Muscle layer of colon (tissue), 2 donors: ENCODE data around the gene TAPT1.
"Not testable (repeated sequence)": the region's sequence is repeated elsewhere in the genome, so short reads cannot be mapped to it uniquely, and the experiment has no call there.

ENCODE experiments used
- H3K27ac ChIP-seq: one replicate; pipeline ENCODE4 v1.7.0; 2013; ENCODE audit warnings: low read depth, mild to moderate bottlenecking, low read length, moderate library complexity
- H3K27me3 ChIP-seq, 2 donors: one replicate each; pipeline ENCODE4 v1.7.0; 2013; ENCODE audit warnings: low read length in 2 of 2, mild to moderate bottlenecking in 2 of 2; ENCODE audit not compliant: insufficient read depth in 2 of 2, control insufficient read depth in 1 of 2
- H3K36me3 ChIP-seq: one replicate; pipeline ENCODE4 v1.7.0; 2013; ENCODE audit warnings: mild to moderate bottlenecking, low read length; ENCODE audit not compliant: insufficient read depth
- H3K4me1 ChIP-seq: one replicate; pipeline ENCODE4 v1.7.0; 2013; ENCODE audit warnings: mild to moderate bottlenecking, low read length; ENCODE audit not compliant: insufficient read depth
- H3K4me3 ChIP-seq, 2 donors: one replicate each; pipeline ENCODE4 v1.7.0; 2013; ENCODE audit warnings: low read length in 2 of 2, low read depth in 1 of 2, mild to moderate bottlenecking in 1 of 2, moderate library complexity in 1 of 2
- H3K9ac ChIP-seq: one replicate; pipeline ENCODE4 v1.7.0; 2013; ENCODE audit warnings: low read length
- H3K9me3 ChIP-seq: one replicate; pipeline ENCODE4 v1.7.0; 2013; ENCODE audit warnings: mild to moderate bottlenecking, low read length
- donor health status: abdominal sarcoma.
- donor health status: Adenocarcinoma of cecum.

The TAPT1 gene

GRCh38 chr4:16206301-16206700, 20.0 kb downstream of the TAPT1 start:
- Histone ChIP-seq H3K9me3 (no peaks in the 10 kb centered on the region), H3K27ac (no peak overlapping the region), H3K4me1 (peaks cover 7% of the 10 kb centered on the region), H3K4me3 (no peak overlapping the region), H3K27me3 (no peaks in the 10 kb centered on the region), H3K9ac (no peak overlapping the region), H3K36me3 (peaks cover 21% of the 10 kb centered on the region)

DNA sequence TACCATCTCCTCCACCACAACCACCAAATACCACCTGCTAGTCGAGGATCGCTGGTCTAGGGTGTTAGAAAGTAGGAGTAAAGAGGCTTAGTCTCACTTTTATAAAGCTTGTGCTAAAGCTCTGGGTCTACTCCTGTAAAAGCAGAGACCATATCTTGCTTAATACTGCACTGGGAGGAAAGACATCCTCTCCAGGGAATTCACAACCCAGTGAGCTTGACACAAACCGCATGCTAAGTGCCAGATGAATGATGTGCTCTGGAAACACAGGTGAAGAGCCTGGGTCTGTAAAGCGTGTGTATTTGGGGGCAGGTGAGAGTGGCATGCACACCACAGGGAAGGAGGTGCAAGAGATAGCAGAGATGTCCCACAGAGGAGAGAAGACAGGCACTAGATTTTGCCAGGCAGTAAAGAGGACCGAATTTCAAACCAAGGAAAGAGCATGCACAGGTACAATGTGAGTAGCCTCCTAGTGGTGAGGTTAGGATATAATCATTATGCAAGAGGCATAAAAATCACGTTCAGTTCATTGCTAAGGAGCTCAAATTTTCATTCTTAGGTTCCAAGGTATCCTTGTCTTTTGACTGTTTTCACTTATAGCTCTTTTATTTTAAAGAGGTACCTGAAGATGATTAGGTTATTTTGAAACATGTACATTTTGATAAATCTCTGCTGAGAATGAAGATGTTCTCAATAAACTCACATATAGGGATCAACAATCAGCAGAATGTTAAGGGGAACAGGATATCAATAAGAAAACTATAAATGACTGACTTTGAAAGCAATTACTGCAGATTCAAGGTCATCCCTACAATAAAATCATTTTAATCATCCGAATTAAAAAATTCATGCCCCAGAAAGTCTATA, 20.7 kb downstream of the TAPT1 start:
- no peak overlapping the region for H3K9ac ChIP-seq
- no peak overlapping the region for H3K27ac ChIP-seq

DNA sequence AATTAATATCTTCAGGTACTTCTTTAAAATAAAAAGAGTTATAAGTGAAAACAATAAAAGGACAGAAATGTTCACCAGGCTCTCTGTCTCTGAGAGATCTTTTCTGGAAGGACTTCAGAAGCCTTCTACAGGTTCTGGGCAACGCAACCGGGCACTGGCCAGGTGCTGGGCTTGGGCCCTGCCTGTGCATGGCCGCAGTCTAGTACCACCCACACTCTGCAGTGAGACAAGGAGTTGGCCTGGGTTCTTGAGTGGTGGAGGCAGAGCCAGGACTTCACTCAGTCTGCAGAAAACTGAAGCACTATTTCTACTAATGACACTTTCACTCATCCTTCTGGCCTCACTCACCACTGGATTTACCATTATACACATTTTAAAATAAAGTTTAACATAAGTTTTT, 21.8 kb downstream of the TAPT1 start:
- no peak overlapping the region for H3K9ac ChIP-seq
- H3K27ac ChIP-seq = no peak overlapping the region
- peaks cover 7% of the 10 kb centered on the region for H3K4me1 ChIP-seq
- H3K36me3 ChIP-seq = peaks cover 11% of the 10 kb centered on the region
- no peak overlapping the region for H3K4me3 ChIP-seq
- H3K9me3 ChIP-seq = no peaks in the 10 kb centered on the region
- no peaks in the 10 kb centered on the region for H3K27me3 ChIP-seq

More for the DNA sequence above, 20.7 kb downstream of the TAPT1 start:
- Histone ChIP-seq H3K4me3 (no peak overlapping the region), H3K36me3 (peaks cover 20% of the 10 kb centered on the region), H3K9me3 (no peaks in the 10 kb centered on the region), H3K27me3 (no peaks in the 10 kb centered on the region), H3K4me1 (peaks cover 7% of the 10 kb centered on the region)

- no peak overlapping the region for H3K27ac ChIP-seq
- no peak overlapping the region for H3K4me3 ChIP-seq
- H3K9ac ChIP-seq = no peak overlapping the region
Observed at GRCh38 chr4:16203083-16203482, 23.2 kb downstream of the TAPT1 start.

GRCh38 chr4:16202598-16202997, 23.7 kb downstream of the TAPT1 start:
- no peak overlapping the region for H3K4me3 ChIP-seq

More at GRCh38 chr4:16203083-16203482, 23.2 kb downstream of the TAPT1 start:
- no peaks in the 10 kb centered on the region for H3K9me3 ChIP-seq
- H3K4me1 ChIP-seq = peaks cover 6% of the 10 kb centered on the region
- H3K27me3 ChIP-seq = no peaks in the 10 kb centered on the region
- peaks cover 6% of the 10 kb centered on the region for H3K36me3 ChIP-seq

DNA sequence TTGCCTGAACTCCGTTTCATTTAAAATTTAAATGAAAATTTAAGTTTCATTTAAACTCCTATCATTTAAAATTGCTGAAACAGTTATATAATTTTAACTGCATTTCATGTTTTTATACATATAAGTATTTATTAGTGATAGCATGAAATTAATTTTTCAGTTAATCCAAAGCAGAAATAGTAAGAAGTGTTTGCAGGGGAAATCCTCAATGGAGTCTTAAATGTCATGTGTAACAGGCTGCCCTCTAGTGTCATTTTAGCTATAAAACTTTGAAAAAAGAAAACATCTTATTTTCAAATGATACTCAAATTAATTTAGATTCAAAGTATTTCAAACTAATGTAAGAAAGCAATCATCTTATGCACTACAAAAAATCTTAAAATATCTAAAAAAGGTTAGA, 27.2 kb downstream of the TAPT1 start:
- Histone ChIP-seq H3K27ac (no peak overlapping the region), H3K9ac (no peak overlapping the region), H3K4me3 (no peak overlapping the region), H3K9me3 (no peaks in the 10 kb centered on the region), H3K27me3 (no peaks in the 10 kb centered on the region), H3K36me3 (no peaks in the 10 kb centered on the region), H3K4me1 (peaks cover 28% of the 10 kb centered on the region)

More at GRCh38 chr4:16202598-16202997, 23.7 kb downstream of the TAPT1 start:
- Histone ChIP-seq H3K9me3 (no peaks in the 10 kb centered on the region), H3K36me3 (peaks cover 6% of the 10 kb centered on the region), H3K27ac (no peak overlapping the region), H3K27me3 (no peaks in the 10 kb centered on the region), H3K4me1 (peaks cover 9% of the 10 kb centered on the region), H3K9ac (no peak overlapping the region)

- Histone ChIP-seq H3K4me1 (peaks cover 36% of the 10 kb centered on the region), H3K4me3 (no peak overlapping the region), H3K27ac (no peak overlapping the region), H3K9me3 (no peaks in the 10 kb centered on the region), H3K36me3 (no peaks in the 10 kb centered on the region), H3K27me3 (no peaks in the 10 kb centered on the region), H3K9ac (no peak overlapping the region)
Observed at GRCh38 chr4:16197876-16198665, 28.2 kb downstream of the TAPT1 start.

DNA sequence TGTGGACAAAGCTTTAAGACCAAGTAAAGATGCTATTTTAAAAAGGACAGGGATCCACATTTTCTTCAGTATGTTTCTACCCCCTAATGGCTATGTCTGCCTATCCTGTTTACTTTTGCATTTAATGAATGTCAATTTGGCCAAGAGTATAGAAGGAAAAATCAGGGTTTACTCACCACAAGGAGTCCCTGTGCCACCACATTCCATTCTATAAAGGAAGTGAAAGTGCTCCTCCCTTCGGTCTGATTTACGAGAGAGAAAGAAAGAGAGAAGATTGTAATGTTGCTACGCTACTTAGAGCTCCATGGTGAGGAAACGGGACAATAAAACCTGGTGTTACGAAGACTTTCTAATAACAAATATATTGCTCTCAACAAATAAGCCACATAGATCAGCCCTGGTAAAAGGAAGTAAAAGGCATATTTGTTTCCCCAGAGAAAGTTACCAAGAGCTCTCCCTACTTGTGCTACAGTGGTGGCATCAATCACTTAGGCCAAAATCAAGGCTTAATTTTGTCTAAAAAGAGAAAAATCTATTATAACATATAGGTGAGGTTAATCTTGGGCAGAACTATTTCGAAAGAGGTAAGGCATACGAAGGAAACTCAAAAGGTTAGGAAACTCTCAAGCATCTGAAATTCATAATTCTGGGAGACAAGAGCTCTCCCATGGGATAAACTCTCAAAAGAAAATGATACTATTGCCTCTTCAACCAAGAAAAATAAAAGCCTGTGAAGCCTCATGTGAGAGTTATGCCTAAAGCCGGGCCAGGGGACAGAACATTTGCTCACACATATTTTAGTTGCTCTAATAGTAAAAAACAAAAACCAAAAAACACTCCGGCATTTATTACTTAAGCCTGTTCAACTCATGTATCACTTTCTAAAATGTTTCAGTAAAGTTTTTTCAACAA, 29.5 kb downstream of the TAPT1 start:
- H3K27ac ChIP-seq = peak overlapping the region; percentile 55
- no peaks in the 10 kb centered on the region for H3K27me3 ChIP-seq
- no peaks in the 10 kb centered on the region for H3K9me3 ChIP-seq
- no peaks in the 10 kb centered on the region for H3K36me3 ChIP-seq
- H3K4me1 ChIP-seq = peaks cover 50% of the 10 kb centered on the region
- peak overlapping the region; percentile 17 to 30 for H3K4me3 ChIP-seq
- no peak overlapping the region for H3K9ac ChIP-seq

- Histone ChIP-seq H3K4me1 (peaks cover 50% of the 10 kb centered on the region), H3K27ac (no peak overlapping the region), H3K36me3 (peaks cover 3% of the 10 kb centered on the region), H3K9me3 (no peaks in the 10 kb centered on the region), H3K4me3 (no peak overlapping the region), H3K27me3 (no peaks in the 10 kb centered on the region), H3K9ac (no peak overlapping the region)
Observed at GRCh38 chr4:16195209-16195608, 31.1 kb downstream of the TAPT1 start.

- H3K9ac ChIP-seq, H3K27ac ChIP-seq: not testable (repeated sequence)
Observed at GRCh38 chr4:16194798-16195197, 31.5 kb downstream of the TAPT1 start.

DNA sequence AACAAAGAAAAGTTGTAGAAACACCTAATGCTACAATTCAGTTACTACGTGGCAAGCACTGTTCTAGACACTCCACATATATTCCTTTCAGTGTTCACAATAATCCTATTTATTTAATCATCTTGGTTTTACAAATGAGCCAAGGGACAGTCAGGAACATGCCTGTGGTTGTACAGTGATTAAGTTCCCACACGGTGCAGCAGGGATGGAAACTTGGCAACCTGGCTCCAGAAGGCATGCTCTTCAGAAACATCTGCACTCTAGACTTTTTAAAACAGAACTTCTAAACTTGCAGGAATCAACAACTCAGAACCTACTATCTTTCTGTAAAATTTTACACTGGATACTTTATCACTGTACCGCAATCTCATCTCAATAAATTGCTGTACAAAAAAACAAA, 32.1 kb downstream of the TAPT1 start:
- Histone ChIP-seq H3K36me3 (peaks cover 12% of the 10 kb centered on the region), H3K27me3 (no peaks in the 10 kb centered on the region), H3K4me1 (peaks cover 50% of the 10 kb centered on the region), H3K4me3 (no peak overlapping the region), H3K9me3 (no peaks in the 10 kb centered on the region), H3K27ac (no peak overlapping the region), H3K9ac (no peak overlapping the region)

More at GRCh38 chr4:16194798-16195197, 31.5 kb downstream of the TAPT1 start:
- not testable (repeated sequence) for H3K36me3 ChIP-seq, H3K4me3 ChIP-seq, H3K9me3 ChIP-seq, H3K27me3 ChIP-seq
- peaks cover 50% of the 10 kb centered on the region for H3K4me1 ChIP-seq
